ENCODE results near the gene PACRG.

- TF ChIP-seq CTCF (IDR thresholded peaks at IDR 0.05; ENCODE audit: low read depth, low read length), result no peak
- TF ChIP-seq POLR2A (IDR thresholded peaks at IDR 0.05; ENCODE audit: extremely low read depth, insufficient read length), result no peak
Measured at GRCh38 chr6:163243692-163244589, 516.2 kb downstream of the PACRG start.

Measured in NB4 (cell line).